ENCODE data around the gene MORN1.
A peak's percentile ranks its signal among the peaks of the same experiment; 100 is the strongest.
"Not testable (repeated sequence)": the region's sequence is repeated elsewhere in the genome, so short reads cannot be mapped to it uniquely, and the experiment has no call there.

MORN1 gene

DNA sequence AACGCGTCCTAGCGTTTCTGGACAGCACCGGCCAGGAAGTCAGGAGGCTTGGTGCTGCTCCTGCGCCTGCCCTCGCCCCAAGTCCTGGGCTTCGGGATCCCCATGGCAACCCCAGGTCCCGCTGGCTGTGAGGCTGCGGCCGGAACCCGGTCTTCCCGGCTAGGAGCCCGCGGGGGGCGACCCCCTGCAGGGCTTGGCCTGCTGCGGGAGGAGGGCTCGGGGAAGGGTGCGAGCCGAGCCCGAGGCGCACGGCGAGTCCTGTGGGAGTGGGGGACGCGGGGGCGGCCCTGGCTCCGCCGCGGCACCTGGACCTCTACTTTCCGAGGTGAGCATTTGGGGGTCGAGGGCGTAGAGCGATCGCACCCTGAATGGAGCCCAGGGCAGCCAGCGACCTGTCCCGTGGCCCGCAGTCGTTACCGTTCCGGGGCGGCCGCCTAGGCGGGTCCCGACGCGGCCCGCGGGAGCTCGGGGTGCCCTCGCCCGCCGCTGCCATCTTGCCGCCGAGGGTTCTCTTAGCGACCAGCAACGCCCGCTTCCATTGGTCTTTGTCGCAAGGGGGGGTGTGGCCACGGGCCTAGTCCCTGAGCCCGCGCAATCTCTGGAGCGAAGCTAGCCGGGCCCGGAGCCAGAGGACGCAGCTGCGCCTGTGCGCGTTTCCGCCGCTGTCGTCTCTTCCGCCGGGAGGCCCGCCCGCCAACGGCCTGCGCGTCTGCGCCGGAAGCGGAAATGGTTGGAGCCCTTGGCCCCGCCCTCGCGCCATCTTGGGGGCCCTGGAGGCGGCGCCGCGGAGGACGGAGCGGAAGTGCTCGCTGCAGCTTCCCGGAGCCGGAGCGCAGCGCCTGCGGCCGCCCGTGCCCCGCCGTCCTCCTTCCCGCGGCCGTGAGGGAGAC, at the start of gene MORN1, which contains the start of gene RER1:
MORN1 (minus strand) TSS at position 514 of the 890 bp plus-strand sequence; CDS start at position 493, 21 bp downstream.
RER1 (plus strand) TSS at position 801 of the 890 bp plus-strand sequence. CDS start 3,950 bp downstream, outside the sequence.
- DNase-seq = peak; percentile 78 to 92

GRCh38 chr1:2440346-2440745, 49.0 kb upstream of the MORN1 start:
- not testable (repeated sequence) for DNase-seq

- DNase-seq = no peak
Measured at GRCh38 chr1:2439369-2439768, 48.0 kb upstream of the MORN1 start.

GRCh38 chr1:2438641-2439040, 47.3 kb upstream of the MORN1 start:
- no peak for DNase-seq

DNA sequence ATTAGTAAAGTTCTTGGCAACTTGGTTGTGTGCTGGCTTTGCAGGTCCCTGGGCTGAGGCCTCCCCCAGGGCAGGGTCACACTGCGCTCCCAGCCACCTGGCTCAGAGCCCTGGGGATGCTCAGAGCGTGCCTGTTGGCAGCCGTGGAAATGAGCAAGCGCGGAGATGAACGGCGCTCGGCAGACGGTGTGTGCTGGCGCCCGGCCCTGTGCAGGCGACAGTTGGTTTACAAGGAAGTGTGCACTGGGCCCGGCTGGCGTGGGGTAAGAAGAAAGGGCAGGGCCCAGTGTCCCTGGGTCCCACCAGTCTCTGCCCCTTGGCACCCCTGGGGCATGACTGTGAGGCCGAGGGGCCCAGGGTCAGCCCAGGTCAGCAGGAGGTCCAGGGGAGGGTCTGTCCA, 46.7 kb upstream of the MORN1 start:
- DNase-seq = peak; percentile 27 to 64

DNA sequence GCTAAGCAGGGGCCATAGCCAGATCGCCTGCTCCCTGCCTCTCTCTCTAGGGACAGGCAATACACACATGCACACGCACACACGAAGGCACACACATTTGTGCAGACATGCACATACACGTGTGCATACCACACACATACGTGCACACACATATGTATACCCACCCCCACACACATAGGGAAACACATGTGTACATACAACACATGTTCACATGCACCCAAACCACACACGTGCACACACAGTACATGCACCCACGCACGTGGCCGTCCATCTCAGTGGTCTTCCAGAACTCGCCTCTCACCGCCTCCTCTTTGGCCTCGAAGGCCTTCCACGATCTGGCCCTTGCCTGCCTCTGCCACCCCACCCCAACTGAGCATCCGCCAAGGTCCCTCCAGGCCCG, 46.3 kb upstream of the MORN1 start:
- no peak for DNase-seq

GRCh38 chr1:2436876-2437275, 45.5 kb upstream of the MORN1 start:
- DNase-seq = no peak

DNA sequence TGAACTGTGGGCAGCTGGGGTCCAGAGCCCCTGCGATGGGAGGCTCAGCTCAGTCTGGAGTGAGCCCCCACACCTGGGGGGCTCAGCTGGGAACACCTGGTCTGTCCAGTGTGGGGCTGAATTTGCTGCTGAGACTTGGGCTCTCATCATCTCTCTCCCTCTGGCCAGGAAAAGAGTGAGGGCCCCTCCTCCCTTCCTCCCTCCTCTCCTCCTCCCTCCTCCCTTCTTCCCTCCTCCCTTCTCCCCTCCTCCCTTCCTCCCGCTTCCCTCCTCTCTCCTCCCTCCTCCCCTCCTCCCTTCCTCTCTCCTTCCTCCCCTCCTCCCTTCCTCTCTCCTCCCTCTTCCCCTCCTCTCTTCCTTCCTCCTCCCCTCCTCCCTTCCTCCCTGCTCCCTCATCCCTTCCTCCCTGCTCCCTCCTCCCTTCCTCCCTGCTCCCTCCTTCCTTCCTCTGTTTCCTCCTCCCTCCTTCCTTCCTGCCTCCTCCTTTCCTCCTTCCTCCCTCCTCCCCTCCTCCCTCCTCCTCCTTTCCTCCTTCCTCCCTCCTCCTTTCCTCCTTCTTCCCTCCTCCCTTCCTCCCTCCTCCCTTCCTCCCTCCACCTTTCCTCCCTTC, 44.5 kb upstream of the MORN1 start:
- DNase-seq = no peak

- no peak for DNase-seq
Measured at GRCh38 chr1:2435091-2435490, 43.7 kb upstream of the MORN1 start.

- DNase-seq = no peak
Measured at GRCh38 chr1:2433936-2434655, 42.7 kb upstream of the MORN1 start.

DNA sequence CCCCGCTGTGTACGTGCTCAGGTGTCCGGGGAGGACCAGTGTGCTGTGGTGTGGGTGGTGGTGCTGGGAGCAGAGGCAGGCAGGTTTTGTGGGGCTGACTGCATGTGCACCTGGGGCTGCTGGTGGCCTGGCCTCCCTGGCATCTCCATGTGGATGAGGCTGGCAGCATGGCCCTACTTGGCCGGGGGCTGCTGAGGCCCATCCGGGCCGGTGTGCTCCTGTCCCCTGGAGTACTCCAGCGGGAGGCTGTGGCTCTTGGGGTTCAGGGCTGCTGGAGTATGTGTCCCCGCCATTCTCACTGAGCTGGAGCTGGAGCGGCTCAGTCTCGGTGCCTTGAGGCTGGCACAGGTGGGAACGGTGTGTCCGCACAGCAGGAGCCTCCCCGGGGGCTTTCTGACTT, 41.8 kb upstream of the MORN1 start:
- no peak for DNase-seq

GRCh38 chr1:2432441-2432844, 41.1 kb upstream of the MORN1 start:
- DNase-seq = no peak

GRCh38 chr1:2431518-2431917, 40.2 kb upstream of the MORN1 start:
- DNase-seq = no peak

DNA sequence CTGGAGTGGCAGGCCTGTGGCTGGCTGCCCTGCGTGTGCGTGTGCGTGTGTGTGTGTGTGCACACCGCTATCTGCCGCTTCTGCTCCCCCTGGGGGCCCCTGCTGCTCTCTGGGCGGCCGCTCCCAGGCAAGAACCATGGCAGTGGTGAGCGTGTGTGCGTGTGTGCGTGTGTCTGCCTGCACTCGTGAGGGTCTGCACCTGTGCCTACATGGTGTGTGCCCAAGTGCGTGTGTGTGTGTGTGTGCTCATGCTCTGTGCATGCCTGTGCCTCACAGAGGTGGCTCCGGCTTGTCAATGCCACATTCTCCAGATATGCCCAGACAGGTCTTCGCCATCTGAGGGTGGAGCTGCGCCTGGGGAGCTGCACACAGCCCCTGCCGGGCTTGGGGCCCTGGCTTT, 39.7 kb upstream of the MORN1 start:
- DNase-seq = no peak

GRCh38 chr1:2430592-2430973, 39.2 kb upstream of the MORN1 start:
- no peak for DNase-seq

GRCh38 chr1:2429780-2430591, 38.6 kb upstream of the MORN1 start:
- DNase-seq = no peak

DNA sequence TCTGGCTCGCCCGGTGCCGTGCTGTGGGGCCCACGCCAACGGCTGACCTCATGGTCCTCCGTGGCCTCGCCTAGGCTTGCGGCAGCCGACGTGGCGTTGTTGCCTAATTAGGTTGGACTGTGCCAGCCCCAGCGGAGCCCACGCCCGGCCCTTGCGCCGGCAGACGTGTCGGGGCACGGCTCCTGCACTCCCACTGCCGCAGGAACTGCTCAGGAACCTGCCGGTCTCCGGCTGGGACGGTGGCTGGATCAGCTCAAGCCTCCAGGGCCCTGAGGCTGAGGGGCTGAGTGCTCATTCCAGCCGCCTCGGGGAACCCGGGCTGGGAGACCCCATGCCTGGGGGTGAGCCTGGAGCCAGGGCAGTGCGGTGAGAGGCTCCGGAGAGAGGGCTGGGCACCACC, 37.1 kb upstream of the MORN1 start:
- DNase-seq = no peak

DNA sequence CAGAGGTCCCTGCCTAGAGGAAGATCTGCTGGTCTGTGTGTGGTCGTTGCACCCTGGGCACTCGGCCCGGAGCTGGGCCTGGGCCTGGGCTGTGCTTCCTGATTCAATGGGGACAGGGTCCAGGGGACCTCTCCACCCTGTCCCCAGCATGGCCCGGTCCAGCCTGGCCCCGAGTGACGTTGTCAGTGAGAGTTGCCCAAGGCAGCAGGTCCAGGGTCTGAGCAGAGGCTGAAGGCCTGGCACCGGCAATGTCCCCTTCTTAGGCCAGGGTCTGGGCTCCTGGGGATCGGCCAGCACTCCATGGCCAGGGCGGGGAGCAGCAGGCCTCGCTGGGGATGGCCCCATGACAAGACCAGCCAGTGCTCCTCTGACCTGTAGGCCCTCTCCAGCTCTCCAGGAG, 36.6 kb upstream of the MORN1 start:
- no peak for DNase-seq

GRCh38 chr1:2427051-2427450, 35.7 kb upstream of the MORN1 start:
- DNase-seq = no peak

DNA sequence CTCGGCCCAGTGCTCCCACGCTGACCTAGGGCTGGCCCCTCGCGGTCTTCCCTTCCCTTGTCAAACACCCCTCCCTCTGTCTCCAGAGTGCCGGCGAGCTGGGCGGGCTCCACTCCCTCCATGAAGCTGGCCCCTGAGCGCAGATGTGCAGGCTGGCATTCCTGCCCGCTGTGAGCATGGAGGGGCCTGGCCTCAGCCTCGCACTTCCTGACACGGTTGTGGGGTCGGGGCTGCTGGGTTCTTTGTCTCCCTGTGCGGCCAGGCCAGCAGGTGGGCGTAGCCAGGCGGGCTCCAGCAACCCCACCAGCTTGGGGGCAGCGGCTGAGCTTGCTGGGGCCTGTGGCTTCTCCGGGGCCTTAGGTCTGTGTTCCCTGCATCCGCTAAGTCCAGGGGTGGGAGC, 35.2 kb upstream of the MORN1 start:
- no peak for DNase-seq

DNA sequence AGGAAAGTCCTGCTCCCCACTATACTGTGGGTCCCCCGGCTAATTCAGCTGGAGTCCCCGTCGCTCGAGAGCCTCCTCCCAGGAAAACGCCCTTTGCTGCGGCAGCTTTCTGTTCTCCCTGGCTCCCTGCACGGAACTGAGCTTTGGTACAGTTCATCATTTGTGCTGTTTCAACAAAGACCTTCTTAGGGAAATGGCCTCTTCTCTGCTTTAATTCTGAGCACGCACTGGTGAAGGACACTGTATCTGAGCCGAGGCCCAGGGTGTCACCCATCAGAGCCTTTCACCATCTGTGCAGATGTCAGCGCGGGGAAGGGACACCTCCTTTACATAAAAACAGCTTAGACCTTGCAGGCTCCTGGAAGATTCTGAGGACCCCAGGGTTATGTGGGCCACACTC, 34.5 kb upstream of the MORN1 start:
- DNase-seq = no peak

- DNase-seq = no peak
Measured at GRCh38 chr1:2422523-2422922, 31.2 kb upstream of the MORN1 start.

DNA sequence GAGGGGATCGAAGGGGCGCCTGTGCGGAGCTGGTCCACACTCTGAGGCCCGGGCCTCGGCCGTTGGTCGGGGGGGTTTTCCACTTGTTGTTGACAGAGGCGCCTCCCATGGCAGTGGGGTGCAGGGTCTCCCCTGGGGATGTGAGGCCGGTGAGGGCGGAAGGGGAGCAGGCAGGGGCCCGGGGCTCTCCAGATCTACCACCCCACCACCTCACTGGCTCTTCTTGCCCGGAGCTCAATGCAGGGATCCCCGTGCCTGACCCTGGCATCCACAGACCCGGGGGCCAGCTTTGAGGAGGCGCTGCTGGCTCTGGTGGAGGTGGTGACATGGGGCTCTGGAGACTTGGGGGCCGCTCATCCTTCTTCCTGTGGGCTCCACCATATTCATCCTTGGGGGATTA, 28.1 kb upstream of the MORN1 start:
- no peak for DNase-seq

Data from cerebellar nuclear complex (tissue), 1 donor.